ENCODE data around the gene PLAC8.

GRCh38 chr4:83071116-83071515, 43.4 kb downstream of the PLAC8 start:
- TF ChIP-seq CTCF (conservative IDR thresholded peaks at IDR 0.05; ENCODE audit: low read depth, low read length) (no peak), EZH2 (IDR thresholded peaks at IDR 0.05; ENCODE audit: low read length, unreplicated experiment) (no peak)
